GM18517 (cell line): ENCODE results near the gene KCNK18.

Experiments
- ATAC-seq: cut with Tn5 transposase; IDR thresholded peaks from one replicate; pipeline ENCODE4 v1.9.1; 2021; ENCODE audit warnings: mild to moderate bottlenecking, moderate library complexity; ENCODE audit not compliant: unreplicated experiment

The KCNK18 gene

DNA sequence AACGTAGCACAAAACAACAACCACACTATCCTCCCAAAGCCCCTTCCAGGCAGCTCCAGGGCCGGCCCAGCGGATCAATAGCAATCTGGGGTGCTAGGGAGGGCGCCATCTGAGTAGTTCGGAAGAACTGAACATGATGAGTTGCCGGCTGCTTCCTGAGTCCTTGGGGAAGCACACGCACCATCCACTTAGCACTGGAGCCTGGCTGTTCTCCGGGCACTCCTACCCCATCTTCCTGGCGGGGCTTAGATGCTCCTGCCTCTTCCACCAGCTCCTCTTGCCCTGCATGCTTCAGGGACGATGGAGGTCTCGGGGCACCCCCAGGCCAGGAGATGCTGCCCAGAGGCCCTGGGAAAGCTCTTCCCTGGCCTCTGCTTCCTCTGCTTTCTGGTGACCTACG lies at the start of gene KCNK18:
KCNK18 (plus strand) TSS at position 301 of the 400 bp plus-strand sequence; CDS start at position 301, 0 bp downstream.
- no peak for ATAC-seq

DNA sequence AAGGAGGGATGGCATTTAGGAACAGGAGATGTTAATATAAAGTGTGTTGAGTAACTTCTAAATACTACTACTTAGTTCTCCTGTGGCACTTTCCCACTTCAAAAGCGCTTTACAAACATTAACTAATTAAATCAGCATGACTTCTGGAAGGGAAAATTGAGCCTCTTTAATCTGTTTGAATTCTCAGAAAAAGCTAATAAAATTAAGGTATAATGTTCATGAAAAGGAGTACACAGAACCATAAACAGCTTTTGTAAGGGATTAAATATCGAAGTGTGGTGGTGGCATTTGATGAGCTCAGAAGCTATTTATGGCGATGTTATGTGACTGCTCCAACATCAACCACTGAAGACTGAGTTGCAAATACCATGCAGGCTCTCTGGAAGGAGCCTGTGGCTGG lies 49.0 kb upstream of the KCNK18 start:
- no peak for ATAC-seq

DNA sequence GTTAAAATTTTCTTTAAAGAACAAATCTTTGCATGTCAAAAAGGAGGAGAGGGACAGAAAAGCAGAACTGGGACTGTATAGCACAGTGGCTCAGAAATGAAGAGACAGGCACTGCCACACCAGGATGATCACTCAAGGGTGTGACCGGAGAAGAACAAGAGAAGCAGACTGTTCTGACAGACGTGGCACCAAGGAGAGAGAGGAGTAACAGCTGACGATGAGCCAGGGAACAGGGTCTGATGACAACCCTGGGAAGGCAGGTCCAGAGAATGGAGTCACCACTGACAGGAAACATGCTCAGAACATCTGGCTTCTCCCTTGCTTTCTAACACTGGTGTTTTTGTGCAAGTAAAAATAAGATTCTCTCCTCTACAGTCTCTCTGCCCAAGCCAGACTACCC lies 44.6 kb upstream of the KCNK18 start:
- no peak for ATAC-seq

DNA sequence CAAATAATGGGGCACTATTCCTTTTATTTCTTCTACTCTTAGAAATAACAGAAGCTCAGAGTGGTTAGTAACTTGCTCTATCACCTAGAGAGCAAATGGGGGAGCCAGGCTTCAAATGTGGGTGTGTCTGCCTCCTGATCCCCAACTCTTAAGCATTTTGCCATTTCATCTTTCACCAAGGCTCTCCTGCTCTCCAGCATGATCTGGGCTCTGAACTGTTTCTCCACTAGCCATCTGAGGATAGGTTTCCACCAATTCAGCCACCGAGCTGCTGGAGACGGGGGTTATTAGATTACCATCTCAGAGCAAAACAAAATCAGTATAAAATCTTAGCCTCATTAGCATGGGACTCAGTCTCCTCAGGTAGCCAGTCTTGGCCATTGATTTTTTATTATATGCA lies 39.0 kb upstream of the KCNK18 start:
- ATAC-seq, result no peak

DNA sequence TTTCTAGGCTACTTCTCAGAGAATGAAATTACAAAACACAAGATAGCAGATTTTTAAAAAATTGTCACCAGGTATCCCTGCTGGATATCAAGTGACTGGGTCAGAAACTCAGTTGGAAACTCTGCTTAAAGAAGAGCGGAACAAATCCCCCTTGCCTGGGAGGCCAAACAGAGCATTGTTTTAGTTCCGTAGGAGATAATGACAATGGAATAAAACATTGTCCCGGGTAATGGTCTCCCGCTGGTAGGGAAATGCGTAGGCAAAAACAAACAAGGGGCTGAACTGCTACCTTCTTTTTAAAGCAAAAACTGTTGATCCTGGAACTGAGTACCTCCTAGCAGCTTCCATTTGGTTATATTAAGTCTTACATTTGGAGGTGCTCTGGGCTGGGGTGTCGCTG lies 37.9 kb upstream of the KCNK18 start:
- ATAC-seq, result no peak

DNA sequence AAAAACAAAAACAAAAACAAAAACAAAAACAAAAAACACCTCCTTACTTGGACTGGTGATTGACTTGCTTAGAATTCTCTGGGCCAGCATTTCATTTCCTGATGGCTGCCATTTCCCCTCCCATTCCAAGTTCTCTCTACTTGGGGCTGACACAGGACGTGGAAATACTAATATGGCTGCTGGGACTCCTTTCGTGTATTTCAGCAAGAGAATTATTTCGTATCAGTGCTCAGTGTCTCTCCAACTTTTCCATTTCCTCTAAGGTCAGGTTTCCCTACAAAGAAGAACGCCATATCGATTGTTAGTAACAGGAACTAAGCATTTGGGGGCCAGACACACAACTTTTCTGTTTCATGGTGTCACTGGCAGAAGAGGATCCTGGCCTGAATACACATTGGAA lies 36.7 kb upstream of the KCNK18 start:
- no peak for ATAC-seq

DNA sequence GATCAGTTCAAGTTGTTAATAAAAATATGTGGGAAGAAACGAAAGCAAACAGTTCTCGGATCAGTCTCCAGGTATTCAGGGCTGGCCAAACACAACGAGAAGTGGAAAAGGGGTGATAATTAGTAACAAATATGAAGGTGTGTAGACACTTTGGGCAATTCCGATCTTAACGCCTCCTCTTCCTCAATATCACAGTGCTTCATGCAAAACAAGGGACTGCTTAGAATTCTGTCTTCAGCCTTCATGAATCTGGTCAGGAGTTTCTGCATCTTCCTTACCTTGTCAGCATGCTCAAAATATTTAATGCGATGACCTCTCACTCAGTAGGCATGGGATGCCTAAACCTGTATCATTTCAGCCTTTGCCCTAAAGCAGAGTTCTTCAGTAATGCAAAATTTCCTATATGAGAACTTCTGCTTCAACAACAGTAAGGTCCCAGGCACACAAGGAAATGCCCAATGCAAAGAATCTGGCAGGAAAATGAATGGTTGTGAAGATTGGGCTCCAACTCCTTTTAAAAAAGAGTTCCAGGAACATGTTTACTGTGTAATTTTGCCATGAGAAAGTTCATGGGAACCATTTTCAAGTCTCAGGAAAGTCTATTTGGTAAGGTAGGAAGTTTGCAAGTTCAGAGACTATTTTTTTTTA lies 35.8 kb upstream of the KCNK18 start:
- ATAC-seq, result no peak

DNA sequence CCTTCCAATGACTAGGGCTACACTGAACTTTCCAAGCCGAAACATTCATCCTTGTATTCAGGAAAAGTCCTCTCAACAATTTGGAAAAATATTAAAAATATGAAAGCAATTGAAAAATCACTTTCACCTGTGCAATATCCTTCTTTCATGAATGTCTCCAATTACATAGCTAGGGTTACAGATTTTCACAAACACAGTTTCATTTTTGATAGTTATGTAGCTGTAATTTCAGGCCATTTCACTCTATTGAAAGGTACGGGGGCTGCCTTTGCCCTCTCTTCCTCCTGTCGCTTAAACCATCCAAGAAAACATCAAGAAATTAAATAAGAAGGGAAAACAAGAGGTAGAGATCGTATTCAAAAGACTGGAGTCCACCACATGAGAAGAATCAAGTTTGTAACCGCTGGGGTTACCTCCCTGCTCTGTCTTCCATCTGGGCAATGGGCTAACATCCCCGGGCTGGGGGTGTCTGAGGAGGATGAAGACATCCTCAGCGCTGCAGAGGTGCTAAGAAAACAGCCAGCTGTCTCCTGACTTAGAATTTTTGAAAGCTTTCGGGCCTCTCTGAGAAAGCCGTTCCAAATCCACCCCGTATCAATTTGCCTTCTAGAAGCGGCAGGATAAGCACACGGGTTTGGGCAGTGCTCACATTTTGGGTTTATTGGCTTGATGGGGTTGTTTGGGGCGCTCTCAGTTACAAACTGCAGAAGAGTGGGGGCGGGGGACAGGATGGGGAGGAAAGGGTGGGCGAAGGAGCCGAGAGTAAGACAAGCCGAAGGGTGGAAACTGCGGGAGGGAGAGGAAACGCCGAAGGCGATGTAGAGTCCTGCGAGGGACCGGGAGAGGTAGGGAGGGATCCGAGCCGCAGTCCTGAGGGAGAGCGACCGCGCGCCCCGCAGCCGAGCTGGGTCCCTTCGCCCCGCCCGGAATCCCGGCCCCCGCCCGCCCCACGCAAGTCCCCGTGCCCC lies 34.9 kb upstream of the KCNK18 start:
- no peak for ATAC-seq

DNA sequence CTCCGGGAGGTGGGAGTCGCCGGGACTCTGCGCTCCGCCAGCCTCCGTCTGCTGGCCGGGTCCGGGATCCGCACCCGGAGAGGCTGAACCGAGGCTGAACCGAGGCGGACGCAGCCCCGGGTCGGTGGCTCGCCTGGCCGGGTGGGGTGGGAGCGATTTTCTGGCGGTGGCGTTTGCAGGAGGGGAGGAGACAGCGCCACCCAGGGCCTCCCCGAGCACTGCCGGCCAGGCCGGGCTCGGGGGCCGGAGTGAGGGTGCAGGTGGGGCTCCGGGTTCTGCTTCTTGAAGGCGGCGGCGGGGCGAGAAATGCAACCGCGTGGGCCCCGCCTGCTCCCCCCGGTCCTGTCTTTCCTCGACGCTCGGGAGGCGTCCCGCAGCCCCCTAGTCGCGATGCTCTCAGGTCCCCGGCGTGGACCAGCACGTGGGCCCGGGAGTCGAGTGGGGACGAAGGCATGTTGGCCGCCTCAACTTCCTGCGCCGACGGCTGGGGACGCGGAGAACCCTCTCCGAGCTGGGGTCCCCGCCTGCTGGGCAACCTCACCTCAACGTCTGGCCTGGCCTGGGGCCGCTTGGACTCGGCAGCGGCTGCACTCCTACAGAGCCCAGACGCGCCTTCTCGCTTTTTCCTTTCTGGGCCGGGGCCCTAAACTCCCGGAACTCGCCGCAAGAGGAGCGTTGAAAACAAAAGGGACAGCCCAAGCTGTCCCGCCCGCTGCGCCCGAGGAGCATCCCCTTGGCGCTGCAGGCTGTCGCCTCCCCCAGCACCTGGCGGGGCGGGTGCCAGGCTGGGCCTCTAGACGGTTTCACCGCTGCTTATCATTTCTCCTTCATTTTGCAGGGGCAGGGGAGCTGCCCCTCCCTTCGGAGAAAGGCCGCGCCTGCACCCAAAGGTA lies 34.0 kb upstream of the KCNK18 start:
- no peak for ATAC-seq

DNA sequence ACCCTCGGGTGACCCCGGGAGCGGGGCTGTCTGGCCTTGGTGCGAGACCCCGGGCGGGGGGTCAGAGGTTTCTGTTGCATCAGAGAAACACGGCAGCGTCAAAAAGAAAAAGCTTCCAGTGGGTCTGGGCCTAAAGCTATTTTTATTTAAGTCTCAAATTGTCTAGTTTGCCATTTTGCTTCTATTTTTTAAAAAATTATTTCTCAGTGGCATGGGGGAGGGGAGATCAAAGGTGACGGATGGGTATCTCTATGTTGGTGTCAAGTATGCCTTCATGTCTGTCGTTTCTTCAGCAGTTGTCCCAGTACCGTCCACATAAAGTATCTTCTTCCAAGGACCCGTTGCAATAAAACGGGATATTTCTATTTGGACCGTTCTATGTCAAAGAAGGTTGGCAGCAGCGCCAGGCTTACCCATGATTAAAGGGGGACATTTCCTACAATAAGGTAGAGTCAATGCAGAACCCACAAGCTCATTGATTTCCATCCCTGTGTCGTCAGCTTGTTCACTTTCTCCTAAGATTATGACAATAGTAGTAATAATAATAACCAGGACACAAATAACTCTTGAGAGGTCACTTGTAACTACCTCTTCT lies 33.2 kb upstream of the KCNK18 start:
- ATAC-seq, result no peak

DNA sequence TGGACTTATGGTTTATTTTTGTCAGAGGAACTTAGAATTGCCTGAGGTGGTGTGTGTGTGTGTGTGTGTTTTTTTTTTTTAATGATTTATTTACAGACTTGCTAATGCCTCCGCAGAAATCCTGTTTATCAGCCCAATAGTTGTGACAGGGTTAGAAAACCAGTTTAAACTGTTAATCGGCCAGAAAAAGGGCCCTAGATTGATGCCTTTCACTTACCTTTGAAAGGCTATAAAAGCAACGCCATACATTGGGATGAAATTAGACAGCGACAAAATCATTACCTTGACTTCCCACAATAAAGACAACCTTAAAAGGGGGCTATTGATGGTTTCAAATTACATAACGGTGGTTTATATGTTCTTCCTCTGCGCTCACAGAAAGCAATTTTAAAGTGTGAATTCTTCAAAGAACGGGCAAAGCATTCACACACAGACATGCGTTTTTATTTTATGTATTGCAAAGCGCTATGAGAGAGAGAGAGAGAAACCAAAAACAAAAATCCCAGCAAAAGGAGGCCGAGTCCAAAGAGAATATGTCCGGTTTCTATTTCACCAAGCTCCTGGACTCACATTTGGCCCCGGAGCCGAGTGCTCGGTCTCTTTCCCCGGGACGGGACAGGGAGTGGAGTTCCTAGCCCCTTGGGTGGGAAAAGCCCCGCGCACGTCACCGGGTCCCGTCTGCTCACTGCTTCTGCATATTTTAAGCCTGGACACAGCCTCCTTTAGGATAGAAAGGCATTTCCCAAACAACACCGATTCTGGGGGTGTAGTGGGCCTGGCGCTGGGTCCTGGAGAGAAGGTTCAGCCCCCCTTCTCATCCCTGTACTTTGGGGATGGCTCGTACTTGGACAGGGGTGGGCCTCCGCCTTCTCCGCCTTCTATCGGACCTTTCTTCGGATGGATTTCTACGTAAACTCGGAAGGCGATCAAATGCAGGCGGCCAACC lies 32.4 kb upstream of the KCNK18 start:
- no peak for ATAC-seq

DNA sequence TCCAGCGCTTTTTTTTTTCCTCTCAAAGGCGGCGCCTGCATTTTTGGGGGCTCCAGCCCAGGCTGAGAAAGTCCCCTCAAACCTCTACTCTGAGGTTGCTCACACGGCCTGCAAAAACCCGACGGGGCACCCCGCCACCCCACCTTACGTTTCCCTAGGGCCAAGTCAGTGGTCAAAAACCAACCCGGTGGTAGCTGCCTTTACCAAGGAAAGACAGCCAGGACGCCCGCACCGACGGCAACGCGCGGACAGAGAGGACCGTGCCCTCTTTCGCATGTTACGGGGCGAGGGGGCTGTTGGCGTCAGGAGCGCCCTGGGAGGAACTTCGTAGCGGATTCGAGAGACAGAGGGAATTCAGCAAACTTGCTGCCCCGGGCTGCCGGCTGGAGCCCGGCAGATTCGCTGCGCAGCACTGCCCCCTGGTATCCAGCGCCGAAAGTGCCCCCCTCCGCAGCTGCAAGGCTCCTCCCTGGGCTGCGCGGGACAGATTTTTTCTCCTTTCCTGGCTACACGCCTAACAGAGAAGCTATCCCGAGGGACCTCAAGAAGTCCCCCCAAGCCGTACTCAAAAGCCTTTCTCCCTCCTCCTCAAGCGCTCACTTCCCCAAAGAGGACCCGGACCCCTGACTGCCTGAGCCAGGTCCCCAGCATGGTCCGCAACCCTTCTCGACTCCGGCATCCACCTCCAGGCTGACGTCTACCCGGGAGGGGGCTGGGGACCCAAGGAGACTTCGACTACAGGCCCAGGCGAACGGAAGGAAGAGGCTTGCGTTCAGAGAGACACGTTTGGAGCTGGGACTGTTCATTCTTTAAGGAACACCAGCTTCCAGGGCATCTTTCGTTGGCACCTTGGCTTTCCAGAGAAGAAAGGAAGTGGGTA lies 31.5 kb upstream of the KCNK18 start:
- ATAC-seq, result no peak

DNA sequence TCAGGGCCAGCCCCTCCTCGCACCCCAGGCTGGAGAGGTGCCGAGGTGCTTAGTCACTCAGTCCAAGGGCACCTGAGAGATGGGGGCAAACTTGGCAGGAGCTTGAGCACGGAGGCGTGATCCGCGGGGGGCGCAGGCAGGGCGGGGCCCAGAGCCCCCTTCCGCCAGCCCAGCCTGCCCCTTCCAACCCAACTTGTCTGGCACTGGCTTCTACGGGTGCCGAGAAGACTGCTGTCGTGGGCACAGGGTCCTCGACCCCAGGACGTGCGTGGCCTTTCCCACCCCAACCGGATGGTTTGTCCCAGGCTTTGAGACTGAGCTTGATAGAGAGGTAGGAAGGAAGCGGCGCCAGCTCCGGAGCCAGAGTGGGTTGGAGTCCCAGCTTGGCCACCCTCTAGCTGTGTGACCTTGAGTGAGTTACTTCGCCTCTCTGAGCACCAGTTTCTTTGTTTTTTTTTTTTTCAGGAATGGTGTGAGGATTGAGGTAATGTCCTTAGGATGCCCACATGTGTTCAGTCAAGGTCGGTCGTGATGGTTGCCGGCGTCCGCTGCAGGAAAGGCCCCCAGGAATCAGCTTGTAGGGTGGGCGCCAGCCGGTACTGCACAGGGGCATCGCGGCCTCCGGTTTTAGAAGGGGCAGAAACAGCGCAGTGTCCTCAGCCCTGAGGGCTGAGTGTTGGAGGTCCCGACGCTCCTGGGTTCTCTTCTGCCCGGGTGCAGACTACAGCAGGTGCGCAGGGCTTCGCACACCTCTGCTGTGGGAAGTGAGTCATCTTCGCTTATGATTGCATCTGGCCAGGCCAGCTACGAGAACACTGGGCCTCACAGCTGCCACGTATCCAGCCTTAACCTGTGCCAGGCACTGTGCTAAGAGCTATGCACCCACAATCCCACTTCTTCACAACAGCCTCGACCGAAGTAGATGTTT lies 30.6 kb upstream of the KCNK18 start:
- ATAC-seq, result no peak

DNA sequence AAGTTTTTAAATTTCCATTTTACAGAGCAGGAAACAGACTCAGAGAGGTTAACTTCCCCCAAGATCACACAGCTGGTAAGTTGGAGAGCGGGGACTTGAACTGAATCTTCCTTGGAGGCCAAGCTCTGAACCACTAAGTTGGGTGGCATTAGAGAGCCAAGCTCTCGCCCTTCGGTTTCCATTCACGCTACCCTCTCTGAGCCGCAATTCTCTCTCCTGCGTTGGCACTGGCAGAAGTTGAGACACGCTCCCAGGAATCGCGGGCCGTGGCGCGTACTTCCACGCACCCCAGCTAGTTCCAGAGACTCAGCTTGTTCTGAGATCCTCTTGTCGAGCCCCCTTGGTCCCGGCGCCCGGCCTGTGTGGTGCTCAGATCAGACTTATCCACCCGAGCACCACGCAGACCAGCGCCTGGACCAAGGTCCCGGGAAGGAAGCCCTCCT lies 29.9 kb upstream of the KCNK18 start:
- ATAC-seq, result no peak

DNA sequence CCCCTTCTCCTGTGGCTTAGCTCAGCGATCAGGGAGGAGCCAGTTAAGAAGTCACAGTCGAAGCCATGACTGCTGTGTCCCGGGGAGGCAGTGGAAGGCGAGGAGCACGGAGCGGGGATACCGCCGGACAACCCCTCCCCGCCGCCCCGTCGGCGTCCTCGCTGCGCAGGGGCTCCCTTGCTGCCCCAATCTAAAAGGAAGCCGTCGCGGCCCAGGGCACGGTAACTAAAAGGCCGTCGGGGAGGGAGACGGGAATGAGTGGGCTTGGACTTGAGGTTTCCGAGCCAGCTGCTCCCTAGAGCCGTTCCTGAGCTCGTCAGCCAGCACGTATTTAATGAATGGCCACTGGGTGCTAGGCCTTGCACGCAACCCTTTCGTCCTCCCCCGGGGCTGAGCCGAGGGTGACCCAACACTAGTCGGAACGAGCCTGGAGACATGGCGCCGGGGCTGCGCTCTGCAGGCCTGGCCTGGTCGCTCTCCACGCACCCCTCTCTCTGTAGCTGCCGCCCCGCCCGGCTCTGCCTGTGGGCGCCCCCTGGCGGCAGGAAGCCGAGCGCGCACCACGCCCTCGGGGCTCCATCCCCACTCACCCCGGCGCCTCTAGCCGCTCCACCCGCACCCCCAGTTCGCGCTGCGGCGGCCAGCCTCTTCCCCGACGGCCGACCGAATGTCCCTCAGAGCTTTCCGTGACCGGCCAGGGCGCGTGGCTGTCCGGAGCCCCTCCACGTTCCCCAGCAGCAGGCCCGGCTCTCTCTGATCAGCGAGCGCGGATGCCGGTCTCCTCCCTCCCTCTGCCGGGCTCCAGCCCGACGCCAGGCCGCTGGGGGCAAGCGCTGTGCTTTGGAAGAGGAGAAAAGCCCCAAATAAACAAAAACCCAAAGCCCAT lies 29.3 kb upstream of the KCNK18 start:
- ATAC-seq, result peak; percentile 83

DNA sequence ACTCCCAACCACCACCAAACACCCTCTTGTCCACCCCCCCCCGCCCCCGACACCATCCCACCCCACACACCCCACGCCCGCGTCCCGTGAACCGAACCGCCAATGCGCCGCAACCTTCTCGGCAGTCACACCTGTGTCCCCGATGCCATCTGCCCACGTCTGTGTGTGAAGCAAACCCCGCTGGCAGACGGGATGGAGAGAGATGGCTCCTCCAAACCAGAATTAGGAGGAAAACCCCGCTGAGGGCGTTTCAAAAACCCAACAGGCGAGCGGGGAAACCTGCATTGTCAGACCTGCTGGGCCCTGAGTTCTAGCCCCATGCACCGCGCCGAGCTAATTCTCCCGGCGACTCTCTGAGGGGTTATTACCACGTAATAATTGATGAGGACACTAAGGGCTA lies 28.6 kb upstream of the KCNK18 start:
- no peak for ATAC-seq

DNA sequence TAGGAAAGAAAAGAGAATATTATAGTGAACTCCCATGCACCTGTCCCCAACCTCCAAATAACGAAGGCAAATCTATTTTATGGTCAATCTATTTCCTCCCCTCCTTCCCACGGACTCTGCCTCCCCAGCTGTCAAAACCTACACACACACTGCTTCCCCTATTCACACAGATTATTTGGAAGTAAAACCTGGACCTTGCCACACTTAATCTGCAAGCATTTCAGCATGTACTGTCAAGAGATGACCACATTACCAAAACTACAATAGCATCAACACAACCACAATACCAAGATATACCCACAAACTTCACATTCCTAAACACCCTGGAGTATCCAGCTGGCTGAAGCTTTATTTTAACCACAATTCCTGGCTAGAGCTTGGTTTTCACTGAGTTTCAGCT lies 27.8 kb upstream of the KCNK18 start:
- ATAC-seq, result no peak
